GM19351 (cell line): ENCODE data around the gene CEP97.
"Not testable (repeated sequence)": the region's sequence is repeated elsewhere in the genome, so short reads cannot be mapped to it uniquely, and the experiment has no call there.

Experiments used
- ATAC-seq: cut with Tn5 transposase; IDR thresholded peaks from one replicate; pipeline ENCODE4 v1.9.1; 2021; ENCODE audit warnings: mild to moderate bottlenecking, moderate library complexity; ENCODE audit not compliant: unreplicated experiment

The CEP97 gene, protein sequence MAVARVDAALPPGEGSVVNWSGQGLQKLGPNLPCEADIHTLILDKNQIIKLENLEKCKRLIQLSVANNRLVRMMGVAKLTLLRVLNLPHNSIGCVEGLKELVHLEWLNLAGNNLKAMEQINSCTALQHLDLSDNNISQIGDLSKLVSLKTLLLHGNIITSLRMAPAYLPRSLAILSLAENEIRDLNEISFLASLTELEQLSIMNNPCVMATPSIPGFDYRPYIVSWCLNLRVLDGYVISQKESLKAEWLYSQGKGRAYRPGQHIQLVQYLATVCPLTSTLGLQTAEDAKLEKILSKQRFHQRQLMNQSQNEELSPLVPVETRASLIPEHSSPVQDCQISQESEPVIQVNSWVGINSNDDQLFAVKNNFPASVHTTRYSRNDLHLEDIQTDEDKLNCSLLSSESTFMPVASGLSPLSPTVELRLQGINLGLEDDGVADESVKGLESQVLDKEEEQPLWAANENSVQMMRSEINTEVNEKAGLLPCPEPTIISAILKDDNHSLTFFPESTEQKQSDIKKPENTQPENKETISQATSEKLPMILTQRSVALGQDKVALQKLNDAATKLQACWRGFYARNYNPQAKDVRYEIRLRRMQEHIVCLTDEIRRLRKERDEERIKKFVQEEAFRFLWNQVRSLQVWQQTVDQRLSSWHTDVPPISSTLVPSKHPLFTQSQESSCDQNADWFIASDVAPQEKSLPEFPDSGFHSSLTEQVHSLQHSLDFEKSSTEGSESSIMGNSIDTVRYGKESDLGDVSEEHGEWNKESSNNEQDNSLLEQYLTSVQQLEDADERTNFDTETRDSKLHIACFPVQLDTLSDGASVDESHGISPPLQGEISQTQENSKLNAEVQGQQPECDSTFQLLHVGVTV

DNA sequence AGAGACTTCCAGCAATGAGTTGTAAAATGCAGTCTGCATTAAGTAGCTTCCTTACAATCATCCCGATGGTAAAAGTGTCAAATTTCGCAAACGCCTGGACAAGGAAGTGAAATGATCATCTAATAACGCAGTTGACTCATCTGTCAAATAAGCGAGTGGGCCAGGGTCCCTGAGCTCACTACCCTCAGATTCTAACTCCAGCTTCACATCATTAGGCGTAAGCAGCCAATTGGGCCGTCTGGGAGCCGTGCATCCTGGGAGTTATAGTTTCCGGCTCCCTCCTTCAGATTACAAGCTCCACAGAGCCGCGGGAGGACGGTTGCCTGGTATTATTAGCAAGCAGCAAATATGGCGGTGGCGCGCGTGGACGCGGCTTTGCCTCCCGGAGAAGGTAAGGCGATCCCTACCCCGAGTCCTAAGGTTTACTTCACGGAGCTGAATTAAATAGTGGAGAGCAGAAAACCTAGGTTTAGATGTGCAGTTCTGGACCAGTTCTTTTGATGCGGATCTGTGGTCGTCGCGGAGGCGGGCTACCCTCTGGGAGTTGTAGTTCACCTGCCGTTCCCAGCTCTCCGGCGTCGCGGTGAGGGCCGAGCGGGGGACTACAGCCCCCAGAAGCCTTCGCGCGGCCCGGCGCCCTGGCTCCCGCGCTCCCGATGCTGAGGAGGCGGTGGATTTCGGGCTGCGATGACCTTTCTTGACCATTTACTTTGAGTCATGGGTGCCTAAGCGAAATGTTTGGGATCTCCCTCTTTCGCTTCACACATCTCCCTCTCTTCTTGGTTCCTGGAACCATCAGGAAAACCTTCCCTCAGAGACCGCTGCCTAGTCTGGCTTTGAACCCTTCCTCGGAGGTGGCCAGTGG, at the start of gene CEP97:
Gene CEP97 (plus strand): TSS at position 286 of the 865 bp plus-strand sequence. CDS start 63 bp downstream, at position 349.
- peak; percentile 83 for ATAC-seq

DNA sequence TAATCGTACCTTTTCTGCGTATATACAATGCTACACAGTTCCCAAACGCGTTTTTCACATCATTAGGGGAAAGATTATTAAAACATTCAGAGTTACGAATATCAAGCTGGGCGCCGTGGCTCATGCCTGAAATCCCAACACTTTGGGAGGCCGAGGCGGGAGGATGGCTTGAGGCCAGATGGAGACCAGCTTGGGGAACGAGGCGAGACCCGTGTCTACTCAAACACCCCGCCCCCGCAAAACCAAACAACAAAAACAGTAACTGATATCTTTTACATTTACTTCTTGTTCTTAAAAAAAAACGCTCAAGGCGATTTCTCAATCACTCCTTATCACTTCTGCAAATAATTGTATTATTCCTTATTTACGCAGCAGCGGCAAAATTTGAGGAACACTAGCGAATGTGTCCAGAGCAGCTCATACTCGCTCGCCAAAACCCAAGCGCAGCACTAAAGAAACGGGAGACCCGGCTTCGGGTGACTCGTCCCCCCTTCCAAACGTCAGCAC, 48.7 kb upstream of the CEP97 start:
- no peak for ATAC-seq

DNA sequence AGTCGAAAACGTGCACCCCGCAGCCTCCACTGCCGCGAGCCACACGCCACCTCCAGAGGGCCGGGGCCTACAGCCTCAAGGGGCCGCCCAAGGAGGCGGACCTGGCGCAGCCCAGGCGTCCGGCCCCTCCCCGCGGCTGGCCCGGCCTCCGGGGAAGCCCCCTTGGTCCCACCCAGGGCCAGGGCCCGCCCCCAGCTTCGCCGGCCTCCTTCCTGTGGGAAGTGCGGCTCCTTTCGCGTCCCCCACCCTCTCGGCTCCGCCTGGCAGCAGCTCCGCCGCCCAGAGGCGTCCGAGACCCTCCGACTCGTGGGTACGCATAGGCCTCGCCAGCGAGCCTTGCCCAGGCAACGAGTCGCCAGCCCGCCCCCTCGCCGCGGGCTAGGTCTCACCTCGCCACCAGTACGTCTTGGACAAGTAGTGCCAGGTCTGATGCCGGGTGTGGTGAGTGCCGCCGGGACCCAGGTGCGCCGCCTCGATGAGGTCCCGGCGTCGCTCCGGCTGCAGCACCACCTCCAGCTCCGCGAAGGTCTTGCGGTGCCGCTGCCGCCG, 48.1 kb upstream of the CEP97 start:
- ATAC-seq = peak; percentile 82

DNA sequence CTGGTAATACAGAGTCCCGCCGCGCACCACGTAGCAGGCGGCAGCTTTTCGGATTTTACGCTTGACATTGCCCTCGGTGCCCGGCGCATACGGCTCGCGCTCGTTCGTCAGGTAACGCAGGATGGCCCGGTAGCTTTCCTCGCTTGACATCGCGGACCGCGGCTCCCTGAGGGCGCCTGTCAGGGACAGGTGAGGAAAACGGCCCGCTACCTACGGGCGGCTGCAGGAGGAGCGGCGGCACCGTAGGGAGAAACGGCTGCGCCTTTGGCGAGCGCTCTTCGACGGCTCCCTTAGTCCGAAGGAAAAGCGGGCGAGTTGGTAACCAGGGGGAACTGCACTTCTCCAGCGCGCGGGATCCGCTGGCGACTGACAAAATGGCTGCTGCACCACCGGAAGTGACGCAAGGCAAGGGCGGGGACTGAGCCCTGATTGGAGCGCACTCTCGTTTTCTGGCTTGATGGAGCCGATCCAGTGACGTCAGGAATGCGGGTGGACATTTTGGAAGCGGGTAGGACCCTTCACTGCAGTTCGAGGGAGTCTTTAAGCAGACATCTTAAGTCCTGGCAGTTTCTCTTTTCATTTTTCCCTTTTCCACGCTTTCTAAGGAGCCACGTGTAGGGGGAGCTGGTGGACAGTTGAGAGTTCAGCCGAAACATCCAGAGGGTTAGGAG, 47.5 kb upstream of the CEP97 start, which contains the start of gene ZBTB11:
Gene ZBTB11 (minus strand): TSS at position 368 of the 671 bp plus-strand sequence. CDS start 218 bp downstream, at position 150.
- ATAC-seq = peak; percentile 66

DNA sequence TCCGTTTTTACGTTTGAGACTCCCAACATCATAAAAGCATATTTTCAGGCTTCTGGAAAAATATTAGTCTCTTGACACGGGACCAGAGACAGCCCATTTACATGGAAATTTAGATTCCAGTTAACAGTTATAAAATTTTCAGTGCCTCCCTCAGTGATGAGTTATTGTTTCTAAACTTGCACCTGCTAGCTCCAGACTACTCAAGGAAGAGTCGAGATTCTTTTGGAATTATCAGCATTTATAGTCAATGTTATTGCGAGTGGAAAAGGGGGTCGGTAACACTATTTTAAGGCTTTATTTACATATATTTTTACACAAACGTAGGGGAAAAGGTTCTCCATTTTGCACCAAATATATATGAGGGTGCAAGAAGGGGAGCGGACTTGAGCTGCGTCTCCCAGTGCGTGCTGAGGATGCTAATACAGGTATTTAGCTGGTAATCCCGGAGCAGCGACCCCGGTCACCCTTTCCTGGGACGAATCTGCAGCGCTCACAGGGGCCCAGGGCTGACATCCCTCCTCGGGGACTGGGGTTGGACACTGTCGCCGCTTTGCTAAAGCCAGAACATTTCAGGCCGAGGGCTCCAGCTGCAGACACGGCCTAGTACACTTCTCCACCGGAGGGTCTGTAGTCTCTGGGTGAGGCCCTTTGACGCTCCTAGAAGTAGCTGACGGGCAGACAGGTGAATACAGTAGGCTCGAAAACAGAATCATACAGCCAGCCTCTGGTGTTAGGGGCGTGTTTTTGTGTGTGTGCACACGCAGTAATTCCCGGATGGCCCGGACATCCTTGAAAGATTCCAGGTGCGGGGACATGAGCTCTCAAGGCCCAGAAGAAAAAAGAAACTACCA, 46.8 kb upstream of the CEP97 start:
- ATAC-seq = no peak

DNA sequence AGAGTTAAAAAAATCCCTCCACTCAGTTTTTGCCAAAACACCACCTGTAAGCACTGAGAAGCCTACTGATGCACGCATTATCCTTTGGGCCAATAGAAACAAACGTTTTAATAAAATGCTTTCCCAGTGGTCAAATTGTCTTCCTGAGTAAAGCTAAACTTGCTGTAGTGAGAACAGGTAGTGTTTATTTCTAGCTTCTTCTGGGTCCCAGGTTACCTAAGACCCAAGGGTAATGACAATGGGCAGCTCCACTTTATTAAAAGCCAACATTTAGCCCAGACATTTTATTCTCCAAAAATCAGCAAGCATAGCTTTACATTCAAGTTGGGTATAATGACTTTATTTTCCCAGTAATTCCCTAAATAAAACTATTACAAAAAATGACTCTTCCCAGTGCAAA, 45.6 kb upstream of the CEP97 start:
- ATAC-seq = not testable (repeated sequence)

DNA sequence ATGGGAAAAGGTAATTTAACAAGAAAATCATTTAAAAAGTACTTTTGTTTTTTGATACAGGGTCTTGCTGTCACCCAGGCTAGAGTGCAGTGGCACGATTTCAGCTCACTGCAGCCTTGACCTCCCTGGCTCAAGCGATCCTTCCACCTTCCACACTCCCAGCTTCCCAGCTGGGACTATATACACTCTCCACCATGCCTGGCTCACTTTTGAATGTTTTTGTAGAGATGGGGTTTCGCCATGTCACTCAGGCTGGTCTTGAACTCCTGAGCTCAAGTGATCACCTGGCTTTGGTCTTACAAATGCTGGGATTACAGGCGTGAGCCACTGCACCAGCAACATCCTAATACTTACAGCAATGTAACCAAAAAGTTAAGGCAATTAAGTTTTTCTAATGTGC, 43.9 kb upstream of the CEP97 start:
- ATAC-seq = no peak

DNA sequence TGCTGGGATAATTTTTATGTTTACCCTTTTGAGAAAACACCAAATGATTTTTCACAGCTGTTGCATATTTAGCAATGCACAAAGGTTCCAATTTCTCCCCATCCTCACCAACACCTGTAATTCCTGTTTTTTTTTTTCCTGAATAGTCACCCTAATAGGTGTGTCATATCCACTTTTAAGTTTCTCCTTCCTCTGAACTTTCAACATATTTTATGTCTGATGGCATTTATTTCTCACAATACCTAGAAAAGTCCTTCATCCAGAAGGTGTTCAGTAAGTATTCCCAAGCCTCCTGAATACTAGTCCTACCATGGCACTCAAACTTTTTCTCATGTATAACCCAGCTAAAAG, 39.4 kb upstream of the CEP97 start:
- no peak for ATAC-seq

DNA sequence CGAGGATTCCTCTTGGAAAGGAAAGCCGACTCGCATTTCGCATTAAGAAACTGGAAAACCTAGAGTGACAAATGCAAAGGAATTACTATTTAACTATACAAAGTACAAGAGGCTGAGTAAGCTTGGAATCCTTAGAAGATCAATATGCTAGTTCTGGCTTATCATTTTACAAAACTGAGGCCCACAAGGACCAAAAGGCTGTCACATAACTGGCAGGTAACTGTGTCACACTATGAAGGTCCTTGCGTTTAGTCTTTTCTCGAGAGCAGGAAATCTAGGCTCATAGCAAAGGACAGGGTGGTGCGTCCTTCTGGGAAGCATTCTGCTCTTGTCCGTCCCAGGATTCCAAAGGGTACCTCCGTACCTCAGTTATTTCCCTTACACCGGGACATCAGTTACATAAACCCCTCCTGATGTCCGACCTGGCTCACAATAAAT, 38.5 kb upstream of the CEP97 start:
- peak; percentile 1 for ATAC-seq

DNA sequence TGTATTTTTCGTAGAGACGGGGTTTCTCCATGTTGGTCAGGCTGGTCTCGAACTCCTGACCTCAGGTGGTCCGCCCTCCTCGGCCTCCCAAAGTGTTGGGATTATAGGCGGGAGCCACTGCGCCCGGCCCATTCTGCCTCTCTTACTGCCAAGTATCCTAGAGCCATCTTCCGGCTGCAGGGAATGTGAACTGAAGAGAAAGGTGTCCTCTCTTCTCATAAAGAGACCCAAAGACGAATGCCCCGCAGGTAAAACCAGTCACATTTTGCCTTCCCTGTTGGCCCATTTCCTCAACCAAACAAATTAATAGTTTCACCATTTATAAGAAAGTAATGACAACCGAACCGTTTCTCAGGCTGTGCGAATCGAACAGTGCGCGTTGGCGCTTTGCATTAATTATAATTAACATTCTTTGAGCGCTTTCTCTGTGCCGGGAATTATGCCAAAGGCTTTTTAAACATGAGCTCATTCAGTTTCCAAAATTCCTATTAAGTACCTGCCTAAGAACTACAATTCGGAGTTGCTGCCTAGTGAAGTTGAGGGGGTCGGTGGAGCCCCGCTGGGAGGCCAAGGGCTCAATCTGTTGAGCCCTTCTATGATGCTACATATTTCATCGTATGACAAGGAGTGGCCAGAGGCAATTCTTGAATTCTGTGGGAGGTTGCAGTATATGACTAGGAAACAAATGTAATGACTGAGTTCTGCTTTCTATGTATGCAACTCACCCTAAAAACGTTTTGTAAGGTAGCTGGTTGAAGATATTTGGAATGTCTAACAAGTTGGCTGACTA, 37.1 kb upstream of the CEP97 start:
- ATAC-seq = no peak

DNA sequence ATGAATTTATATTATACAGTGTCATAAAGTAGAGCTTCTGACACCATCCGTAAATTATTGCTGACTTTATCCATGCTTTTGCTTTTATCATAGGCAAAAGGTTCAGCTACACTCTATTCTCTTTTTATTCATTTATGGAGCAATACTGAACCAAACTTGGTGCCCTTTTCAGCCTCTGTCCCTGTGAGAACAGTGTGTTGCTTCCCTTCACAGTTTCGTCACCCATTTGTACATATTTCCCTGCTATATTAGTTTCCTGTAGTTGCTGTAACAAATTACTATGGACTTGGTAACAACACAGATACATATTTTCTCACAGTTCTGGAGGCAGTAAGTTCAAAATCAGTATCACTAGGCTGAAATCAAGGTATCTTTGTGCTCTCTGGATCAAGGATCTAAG, 35.1 kb upstream of the CEP97 start:
- no peak for ATAC-seq

DNA sequence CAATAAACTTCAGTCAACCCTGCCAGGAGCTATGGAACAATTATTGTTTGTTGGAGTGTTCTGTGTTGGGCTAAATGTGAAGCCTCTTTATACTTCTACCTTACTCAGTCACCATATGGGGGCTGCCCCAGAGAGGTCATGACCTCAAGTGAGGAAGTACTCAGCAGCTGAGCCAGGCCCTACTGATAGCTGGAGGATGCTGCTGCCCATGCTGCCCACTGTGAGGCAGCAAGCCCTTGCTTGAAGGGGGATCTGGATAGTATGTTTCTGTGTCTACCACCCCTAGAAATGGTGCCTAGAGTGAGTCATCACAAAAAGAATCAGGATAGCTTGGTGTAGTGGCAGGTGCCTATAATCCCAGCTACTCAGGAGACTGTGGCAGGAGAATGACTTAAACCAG, 33.4 kb upstream of the CEP97 start:
- peak; percentile 45 for ATAC-seq

DNA sequence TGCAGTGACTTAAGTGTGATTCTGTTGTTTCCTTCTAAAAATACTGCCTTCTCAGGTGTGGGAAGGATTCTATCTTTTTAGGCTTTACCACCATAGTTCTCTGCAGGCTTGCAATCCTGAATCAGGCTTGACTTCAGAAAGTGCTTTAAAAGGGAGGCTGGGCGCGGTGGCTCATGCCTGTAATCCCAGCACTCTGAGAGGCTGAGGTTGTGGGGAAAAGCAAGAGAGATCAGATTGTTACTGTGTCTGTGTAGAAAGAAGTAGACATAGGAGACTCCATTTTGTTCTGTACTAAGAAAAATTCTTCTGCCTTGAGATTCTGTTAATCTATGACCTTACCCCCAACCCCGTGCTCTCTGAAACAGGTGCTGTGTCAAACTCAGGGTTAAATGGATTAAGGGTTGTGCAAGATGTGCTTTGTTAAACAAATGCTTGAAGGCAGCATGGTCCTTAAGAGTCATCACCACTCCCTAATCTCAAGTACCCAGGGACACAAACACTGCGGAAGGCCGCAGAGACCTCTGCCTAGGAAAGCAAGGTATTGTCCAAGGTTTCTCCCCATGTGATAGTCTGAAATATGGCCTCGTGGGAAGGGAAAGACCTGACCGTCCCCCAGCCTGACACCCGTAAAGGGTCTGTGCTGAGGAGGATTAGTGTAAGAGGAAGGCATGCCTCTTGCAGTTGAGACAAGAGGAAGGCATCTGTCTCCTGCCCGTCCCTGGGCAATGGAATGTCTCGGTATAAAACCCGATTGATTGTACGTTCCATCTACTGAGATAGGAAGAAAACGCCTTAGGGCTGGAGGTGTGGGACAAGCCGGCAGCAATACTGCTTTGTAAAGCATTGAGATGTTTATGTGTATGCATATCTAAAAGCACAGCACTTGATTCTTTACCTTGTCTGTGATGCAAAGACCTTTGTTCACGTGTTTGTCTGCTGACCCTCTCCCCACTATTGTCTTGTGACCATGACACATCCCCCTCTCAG, 32.4 kb upstream of the CEP97 start:
- ATAC-seq = not testable (repeated sequence)

DNA sequence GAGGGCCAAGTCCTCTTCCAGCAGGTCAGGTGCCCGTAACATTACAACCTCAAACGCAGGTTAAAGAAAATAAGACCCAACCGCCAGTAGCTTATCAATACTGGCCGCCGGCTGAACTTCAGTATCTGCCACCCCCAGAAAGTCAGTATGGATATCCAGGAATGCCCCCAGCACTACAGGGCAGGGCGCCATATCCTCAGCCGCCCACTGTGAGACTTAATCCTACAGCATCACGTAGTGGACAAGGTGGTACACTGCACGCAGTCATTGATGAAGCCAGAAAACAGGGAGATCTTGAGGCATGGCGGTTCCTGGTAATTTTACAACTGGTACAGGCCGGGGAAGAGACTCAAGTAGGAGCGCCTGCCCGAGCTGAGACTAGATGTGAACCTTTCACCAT, 30.9 kb upstream of the CEP97 start:
- peak; percentile 84 for ATAC-seq

DNA sequence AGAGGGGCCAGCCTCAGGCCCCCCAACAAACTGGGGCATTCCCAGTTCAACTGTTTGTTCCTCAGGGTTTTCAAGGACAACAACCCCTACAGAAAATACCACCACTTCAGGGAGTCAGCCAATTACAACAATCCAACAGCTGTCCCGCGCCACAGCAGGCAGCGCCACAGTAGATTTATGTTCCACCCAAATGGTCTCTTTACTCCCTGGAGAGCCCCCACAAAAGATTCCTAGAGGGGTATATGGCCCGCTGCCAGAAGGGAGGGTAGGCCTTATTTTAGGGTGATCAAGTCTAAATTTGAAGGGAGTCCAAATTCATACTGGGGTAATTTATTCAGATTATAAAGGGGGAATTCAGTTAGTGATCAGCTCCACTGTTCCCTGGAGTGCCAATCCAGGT, 29.6 kb upstream of the CEP97 start:
- not testable (repeated sequence) for ATAC-seq

DNA sequence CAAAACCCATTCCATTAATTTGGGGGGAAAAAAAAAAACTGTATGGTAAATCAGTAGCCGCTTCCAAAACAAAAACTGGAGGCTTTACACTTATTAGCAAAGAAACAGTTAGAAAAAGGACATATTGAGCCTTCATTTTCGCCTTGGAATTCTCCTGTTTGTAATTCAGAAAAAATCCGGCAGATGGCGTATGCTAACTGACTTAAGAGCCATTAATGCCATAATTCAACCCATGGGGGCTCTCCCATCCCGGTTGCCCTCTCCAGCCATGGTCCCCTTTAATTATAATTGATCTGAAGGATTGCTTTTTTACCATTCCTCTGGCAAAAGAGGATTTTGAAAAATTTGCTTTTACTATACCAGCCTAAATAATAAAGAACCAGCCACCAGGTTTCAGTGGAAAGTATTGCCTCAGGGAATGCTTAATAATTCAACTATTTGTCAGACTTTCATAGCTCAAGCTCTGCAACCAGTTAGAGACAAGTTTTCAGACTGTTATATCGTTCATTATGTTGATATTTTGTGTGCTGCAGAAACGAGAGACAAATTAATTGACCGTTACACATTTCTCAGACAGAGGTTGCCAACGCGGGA, 28.5 kb upstream of the CEP97 start:
- ATAC-seq = no peak
